ENCODE data around the gene STX10. TPM values are rescaled to one million over a fixed set of nuclear protein-coding genes. Genes with fewer than 3 reads are reported as not detected.

The STX10 gene
- total RNA-seq, 4 donors from 2014 or later = 41.0 to 97.6 (median 53.9) TPM

DNA sequence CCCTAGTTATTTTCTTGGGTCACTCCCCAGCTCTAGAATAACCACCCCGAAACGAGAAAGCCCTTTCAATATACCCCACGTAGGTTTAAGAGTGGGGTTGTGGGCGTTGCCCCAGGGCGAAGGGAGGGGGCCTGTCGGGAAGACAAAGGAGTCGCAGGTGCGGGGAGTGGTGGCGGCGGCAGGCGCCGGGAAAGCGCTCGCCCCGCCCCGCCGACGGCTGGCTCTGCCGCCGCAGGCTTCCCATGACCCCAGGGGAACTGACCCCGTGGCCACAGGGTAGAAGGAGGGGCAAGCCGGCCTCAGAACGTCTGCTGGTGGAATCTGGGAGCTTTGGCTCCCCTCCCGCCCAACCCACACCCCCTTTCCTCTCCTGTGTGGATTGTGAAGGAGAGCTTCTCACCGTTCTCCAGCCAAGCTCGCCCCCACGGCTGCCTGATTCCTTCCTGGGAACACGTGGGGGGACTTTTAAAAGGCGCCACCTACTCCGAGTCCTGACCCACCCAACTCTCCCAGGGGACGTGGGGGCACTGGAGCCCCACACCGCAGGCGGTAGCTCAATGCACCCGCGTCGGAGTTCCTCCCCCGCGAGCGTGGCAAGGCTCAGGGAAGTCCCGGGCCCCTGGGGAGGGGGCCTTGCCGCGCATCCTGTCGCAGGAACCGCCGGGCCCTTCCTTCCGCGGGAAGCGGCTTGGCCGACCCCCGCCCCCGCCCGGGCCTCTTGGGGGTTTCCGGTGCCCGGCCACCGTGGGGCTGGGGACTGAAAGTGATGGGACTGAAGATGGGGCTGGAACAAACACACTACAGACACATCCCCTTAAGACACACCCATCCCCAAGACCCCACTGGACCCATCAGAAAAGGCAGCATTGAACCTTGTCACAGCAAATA is 5.5 kb upstream of the STX10 start:
- DNase-seq (ENCODE audit: low spot score) (peak; percentile 42), ATAC-seq (ENCODE audit: low FRiP score) (peak; percentile 46)
- TF ChIP-seq, protein P1, sequence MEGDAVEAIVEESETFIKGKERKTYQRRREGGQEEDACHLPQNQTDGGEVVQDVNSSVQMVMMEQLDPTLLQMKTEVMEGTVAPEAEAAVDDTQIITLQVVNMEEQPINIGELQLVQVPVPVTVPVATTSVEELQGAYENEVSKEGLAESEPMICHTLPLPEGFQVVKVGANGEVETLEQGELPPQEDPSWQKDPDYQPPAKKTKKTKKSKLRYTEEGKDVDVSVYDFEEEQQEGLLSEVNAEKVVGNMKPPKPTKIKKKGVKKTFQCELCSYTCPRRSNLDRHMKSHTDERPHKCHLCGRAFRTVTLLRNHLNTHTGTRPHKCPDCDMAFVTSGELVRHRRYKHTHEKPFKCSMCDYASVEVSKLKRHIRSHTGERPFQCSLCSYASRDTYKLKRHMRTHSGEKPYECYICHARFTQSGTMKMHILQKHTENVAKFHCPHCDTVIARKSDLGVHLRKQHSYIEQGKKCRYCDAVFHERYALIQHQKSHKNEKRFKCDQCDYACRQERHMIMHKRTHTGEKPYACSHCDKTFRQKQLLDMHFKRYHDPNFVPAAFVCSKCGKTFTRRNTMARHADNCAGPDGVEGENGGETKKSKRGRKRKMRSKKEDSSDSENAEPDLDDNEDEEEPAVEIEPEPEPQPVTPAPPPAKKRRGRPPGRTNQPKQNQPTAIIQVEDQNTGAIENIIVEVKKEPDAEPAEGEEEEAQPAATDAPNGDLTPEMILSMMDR (IDR thresholded peaks at IDR 0.05) = no peak

DNA sequence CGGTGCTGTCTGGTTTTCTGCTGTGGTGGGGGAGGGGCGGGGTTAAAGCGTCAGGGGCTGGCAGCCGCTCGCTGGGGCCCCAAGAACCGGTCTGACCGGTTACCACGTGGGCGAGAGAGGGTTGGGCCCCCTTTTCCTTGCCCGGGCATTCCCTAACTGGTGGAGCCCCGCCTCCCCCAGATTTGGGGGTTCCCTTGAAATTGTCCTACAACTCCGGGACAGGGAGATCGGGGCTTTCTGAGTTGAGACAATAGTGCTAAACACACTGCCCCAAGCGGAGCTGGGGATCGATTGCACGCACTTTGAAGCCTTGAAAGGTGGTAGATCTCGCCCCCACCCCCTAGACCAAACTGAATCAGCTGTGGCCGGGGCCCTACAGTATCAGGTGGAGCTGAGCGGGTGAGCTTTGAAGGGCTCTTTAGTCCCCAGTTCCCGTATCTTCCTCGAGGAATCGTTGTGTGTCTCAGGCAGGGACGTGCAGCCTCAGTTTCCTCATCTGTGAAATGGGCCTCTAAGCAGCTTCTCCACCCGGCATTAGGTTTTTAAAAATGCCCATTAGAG is 4.8 kb upstream of the STX10 start:
- TF ChIP-seq, protein P1 (IDR thresholded peaks at IDR 0.05) = no peak
- ATAC-seq (ENCODE audit: low FRiP score) (peak; percentile 15), DNase-seq (ENCODE audit: low spot score) (peak; percentile 54)

DNA sequence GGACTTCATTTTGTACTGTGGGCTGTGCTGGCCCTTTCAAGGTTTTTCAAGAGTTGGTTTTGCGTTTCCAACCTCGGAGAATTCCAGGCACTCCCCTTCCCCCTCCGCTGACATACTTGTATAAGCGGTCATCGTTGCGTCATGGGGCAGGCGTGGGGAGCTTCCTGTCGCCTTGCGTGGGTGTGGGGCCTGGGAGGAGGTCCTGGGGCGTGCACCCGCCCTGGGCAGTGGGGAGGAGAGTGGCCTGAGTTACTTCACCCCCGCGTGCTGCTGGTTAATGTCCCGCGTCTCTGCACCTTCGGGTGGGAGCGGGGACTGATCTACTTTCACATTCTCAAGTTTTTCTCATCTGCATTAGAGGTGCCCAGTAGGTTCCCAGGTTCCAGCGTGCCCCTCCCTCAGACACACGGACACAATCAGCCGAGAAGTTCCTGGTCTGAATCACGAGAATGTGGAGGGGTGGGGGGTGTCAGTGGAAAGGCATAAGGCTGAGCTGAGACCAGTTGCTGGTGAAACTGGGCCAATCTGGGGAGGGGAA is 4.1 kb upstream of the STX10 start:
- no peak for ATAC-seq (ENCODE audit: low FRiP score)
- peak; percentile 86 for DNase-seq (ENCODE audit: low spot score)
- TF ChIP-seq, protein P1 (IDR thresholded peaks at IDR 0.05) = no peak

DNA sequence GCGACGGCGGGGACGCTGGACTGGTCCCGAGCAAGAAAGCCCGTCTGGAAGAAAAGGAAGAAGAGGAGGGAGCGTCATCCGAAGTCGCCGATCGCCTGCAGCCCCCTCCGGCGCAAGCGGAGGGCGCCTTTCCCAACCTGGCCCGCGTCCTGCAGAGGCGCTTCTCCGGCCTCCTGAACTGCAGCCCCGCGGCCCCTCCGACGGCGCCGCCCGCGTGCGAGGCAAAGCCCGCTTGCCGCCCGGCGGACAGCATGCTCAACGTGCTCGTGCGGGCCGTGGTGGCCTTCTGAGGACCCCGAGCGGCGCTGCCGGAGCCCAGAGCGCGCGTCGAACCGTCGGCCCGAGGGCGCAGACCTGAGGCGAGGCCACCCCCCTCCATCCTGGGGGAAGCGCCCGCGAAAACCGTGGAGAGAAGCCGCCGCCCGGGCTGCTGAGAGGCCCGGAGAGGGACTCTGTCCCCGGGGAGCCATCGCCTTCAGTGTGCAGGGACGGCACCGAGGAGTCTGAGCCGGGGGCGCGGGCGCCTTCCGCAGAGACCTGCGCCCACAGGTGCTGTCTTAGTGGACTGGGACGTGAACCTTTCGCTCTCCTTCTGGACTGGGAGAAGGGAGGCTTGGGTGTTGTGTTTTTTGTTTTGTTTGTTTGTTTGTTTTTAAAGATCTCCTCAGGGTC is 3.5 kb upstream of the STX10 start:
- TF ChIP-seq, protein P1 (IDR thresholded peaks at IDR 0.05) = no peak
- no peak for ATAC-seq (ENCODE audit: low FRiP score)
- no peak for DNase-seq (ENCODE audit: low spot score)

DNA sequence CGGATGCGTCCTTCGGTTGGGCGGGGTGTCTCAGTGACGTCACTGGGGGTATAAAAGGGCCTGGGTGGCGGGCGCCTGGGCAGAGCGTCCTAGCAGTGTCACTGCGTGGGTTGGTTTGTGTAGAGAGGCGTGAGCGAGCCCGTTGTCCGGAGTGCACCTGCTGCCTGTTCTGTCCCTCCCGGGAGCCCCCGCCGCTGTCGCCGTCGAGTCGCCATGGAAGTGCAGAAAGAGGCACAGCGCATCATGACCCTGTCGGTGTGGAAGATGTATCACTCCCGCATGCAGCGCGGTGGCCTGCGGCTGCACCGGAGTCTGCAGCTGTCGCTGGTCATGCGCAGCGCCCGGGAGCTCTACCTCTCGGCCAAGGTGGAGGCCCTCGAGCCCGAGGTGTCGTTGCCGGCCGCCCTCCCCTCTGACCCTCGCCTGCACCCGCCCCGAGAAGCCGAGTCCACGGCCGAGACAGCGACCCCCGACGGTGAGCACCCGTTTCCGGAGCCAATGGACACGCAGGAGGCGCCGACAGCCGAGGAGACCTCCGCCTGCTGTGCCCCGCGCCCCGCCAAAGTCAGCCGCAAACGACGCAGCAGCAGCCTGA is 2.9 kb upstream of the STX10 start:
- peak; percentile 97 for DNase-seq (ENCODE audit: low spot score)
- TF ChIP-seq, protein P1 (IDR thresholded peaks at IDR 0.05) = no peak
- ATAC-seq (ENCODE audit: low FRiP score) = peak; percentile 15

DNA sequence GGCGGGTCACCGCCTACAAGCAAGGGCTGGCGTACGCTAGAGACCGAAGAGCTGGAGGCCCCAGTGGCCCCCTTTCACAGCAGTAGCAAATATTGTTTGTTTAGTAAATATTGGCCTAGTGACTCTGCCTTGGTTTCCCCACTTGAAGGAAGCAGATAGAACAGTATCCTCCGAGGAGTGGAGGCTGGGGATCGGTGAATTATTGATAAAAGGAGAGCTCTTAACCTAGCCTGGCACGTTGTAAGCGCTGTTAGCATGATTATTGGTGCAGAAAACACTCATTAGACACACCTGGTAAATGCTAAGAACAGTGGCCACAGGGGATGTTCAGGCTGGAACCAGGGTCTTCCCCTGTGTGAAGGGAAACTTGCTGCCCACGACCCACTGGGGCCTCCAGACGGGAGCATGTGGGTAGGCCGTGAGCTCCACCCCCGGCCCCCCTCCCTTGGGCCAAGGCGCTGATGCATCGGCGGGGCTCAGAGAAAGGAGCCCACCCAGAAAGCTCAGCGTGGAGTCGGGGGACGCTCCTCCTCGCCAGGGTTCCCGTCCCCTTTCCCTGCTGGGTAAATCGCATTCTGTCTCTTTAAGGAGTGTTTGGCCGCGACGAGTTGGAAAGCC is 2.3 kb upstream of the STX10 start:
- TF ChIP-seq, protein P1 (IDR thresholded peaks at IDR 0.05) = no peak
- DNase-seq (ENCODE audit: low spot score) (no peak), ATAC-seq (ENCODE audit: low FRiP score) (no peak)

Measured in omental fat pad (tissue), 4 donors.